HUES6 (cell line): ENCODE results near the gene ACACA.

Source experiments
- H3K27ac ChIP-seq: 2 replicates; pipeline ENCODE4 v1.7.0; 2013; ENCODE audit warnings: low read depth, mild to moderate bottlenecking, low read length, inconsistent platforms
- H3K27me3 ChIP-seq: 2 replicates; pipeline ENCODE4 v1.6.1; 2013; ENCODE audit warnings: low read length; ENCODE audit not compliant: control insufficient read depth, insufficient read depth
- H3K36me3 ChIP-seq: 2 replicates; pipeline ENCODE4 v1.6.1; 2013; ENCODE audit warnings: low read length; ENCODE audit not compliant: control insufficient read depth, insufficient read depth
- H3K4me1 ChIP-seq: 2 replicates; pipeline ENCODE4 v1.6.1; 2013; ENCODE audit warnings: low read length; ENCODE audit not compliant: control insufficient read depth, insufficient read depth
- H3K4me3 ChIP-seq: 2 replicates; pipeline ENCODE4 v1.5.1; 2013; ENCODE audit warnings: low read depth, low read length
- H3K9ac ChIP-seq: one replicate; pipeline ENCODE4 v1.6.1; 2013; ENCODE audit warnings: mild to moderate bottlenecking, low read length
- H3K9me3 ChIP-seq: 2 replicates; pipeline ENCODE4 v1.6.1; 2013; ENCODE audit warnings: low read depth, low read length; ENCODE audit not compliant: control insufficient read depth, insufficient read depth

The ACACA gene

DNA sequence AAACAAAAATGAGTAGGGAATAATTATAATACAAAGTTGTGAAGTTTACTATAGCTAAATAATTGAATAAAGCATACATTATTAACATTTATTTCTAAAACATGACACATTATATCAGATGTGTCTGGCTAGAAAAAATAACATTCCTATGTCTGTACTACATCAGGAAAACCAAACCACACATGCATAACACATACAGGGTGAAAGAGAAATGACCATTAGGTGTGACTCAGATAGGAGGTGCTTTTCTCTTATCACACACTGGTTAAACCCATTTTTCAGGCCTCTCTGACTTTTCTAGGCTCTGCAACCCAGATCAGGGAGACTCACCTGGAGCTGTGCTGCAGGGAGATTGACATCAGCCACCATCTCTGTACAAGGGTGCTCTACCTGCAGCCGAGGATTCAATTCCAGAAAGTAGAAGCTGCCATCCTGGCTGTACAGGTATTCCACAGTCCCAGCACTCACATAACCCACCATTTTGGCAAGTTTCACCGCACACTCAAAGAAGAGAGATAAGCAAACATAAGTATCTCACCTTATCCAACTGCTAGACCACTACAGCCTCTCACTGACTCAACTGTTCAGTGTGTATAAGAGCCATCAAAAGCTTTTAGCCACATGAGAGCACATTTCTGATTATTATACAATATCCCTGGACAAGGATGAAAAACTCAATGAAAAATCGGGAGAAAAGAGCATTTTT lies 147.5 kb downstream of the ACACA start:
- H3K4me3 ChIP-seq = no peak overlapping the region
- H3K36me3 ChIP-seq = peaks cover 83% of the 10 kb centered on the region
- H3K27ac ChIP-seq = no peak overlapping the region
- H3K9ac ChIP-seq = no peak overlapping the region
- H3K9me3 ChIP-seq = no peaks in the 10 kb centered on the region
- H3K27me3 ChIP-seq = no peaks in the 10 kb centered on the region
- no peaks in the 10 kb centered on the region for H3K4me1 ChIP-seq

DNA sequence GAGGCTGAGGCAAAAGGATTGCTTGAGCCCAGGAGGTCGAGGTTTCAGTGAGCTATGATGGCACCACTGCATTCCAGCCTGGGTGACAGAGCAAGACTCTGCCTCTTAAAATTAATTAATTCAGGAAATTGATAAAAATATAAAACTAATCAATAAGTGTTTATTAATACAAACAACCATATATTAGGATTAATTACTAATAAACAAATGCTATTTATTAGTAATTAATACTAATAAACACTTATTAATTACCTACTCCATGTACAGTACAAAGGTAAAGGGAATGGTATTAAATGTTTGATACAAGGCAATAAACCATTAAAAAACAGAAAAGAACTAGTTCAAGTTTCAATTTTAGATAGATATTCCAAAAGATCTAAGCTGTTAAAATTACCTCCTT lies 150.0 kb downstream of the ACACA start:
- no peak overlapping the region for H3K9ac ChIP-seq
- no peaks in the 10 kb centered on the region for H3K9me3 ChIP-seq
- H3K4me1 ChIP-seq = no peaks in the 10 kb centered on the region
- peaks cover 81% of the 10 kb centered on the region for H3K36me3 ChIP-seq
- H3K27me3 ChIP-seq = no peaks in the 10 kb centered on the region
- no peak overlapping the region for H3K27ac ChIP-seq
- H3K4me3 ChIP-seq = no peak overlapping the region

DNA sequence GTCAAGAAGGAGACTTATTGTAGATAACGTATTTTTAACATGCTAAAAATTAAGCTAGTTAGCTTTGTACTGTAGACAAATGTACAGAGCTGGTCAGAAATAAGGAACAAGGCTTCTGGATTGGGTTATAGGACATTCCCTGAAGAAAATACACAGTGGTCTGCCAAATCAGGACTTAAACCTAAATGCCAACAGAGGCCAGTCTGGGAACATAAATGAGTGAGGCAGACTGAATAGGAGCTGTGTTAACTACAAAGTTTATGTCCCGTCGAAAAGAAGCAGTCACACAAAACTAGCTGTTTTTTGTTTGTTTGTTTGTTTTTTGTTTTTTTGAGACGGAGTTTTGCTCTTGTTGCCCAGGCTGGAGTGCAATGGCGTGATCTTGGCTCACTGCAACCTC lies 151.2 kb downstream of the ACACA start:
- H3K4me1 ChIP-seq = no peaks in the 10 kb centered on the region
- no peak overlapping the region for H3K9ac ChIP-seq
- H3K27ac ChIP-seq = no peak overlapping the region
- no peaks in the 10 kb centered on the region for H3K9me3 ChIP-seq
- no peak overlapping the region for H3K4me3 ChIP-seq
- H3K27me3 ChIP-seq = no peaks in the 10 kb centered on the region
- H3K36me3 ChIP-seq = peaks cover 79% of the 10 kb centered on the region

DNA sequence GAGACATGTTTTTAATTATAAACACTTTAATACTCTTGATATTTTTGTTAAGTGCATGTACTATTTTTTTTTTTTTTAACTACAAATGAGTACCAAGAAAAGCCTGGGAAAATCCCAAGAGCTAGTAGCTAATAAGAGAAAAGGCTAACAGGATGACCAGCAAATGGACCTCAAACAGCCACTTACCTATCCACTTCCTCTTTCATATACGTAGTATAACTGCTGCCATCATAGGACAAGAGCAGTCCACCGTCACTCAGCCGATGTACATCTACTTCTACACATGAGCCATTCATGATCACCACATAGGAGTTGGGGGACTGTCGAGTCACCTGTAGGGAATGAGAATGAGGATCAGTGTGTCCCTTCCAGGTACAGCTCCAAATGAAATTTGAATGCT lies 158.8 kb downstream of the ACACA start:
- no peaks in the 10 kb centered on the region for H3K4me1 ChIP-seq
- no peak overlapping the region for H3K4me3 ChIP-seq
- peaks cover 97% of the 10 kb centered on the region for H3K36me3 ChIP-seq
- H3K9ac ChIP-seq = no peak overlapping the region
- H3K27me3 ChIP-seq = no peaks in the 10 kb centered on the region
- H3K27ac ChIP-seq = no peak overlapping the region
- H3K9me3 ChIP-seq = no peaks in the 10 kb centered on the region

DNA sequence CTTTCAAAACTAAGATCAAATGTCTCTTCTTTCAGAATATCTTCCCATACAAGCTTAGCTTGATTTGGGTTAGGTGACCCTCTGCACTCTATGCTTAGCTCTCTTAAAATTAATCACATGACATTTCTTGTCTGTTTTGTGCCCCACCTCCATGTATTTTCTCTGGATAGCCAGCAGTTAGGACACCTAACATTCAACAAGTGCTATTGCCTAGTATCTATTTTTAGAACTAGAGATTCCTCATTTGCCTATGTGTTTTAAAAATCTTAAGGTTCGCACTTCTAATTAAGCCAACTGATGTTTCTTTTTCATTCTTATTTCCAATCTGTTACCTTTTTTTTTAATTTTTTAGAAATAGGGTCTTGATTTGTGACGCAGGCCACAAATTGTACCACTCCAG lies 160.6 kb downstream of the ACACA start:
- Histone ChIP-seq H3K9me3 (no peaks in the 10 kb centered on the region), H3K27me3 (no peaks in the 10 kb centered on the region), H3K36me3 (peaks cover 96% of the 10 kb centered on the region), H3K4me3 (no peak overlapping the region), H3K27ac (no peak overlapping the region), H3K9ac (no peak overlapping the region), H3K4me1 (no peaks in the 10 kb centered on the region)

DNA sequence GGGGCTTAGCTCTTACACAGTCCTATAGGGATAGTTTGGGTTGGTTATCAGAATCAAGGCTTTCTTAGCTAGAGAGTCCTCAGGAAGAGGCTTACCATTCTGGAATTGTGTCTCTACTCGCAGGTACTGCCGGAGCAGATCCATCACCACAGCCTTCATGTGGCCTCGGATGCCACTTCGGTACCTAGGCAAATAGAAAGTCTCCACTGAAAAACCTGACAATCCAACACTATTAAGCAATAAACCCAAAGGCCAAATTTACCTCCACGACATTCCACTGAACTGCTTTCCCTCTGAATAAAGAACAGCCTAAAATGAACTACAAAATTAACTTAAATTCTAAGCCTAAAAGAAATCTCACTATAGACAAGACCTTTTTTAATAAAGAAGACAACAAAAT lies 166.3 kb downstream of the ACACA start:
- Histone ChIP-seq H3K4me1 (no peaks in the 10 kb centered on the region), H3K36me3 (peaks cover 89% of the 10 kb centered on the region), H3K9me3 (no peaks in the 10 kb centered on the region), H3K27ac (no peak overlapping the region), H3K4me3 (no peak overlapping the region), H3K9ac (no peak overlapping the region), H3K27me3 (no peaks in the 10 kb centered on the region)

DNA sequence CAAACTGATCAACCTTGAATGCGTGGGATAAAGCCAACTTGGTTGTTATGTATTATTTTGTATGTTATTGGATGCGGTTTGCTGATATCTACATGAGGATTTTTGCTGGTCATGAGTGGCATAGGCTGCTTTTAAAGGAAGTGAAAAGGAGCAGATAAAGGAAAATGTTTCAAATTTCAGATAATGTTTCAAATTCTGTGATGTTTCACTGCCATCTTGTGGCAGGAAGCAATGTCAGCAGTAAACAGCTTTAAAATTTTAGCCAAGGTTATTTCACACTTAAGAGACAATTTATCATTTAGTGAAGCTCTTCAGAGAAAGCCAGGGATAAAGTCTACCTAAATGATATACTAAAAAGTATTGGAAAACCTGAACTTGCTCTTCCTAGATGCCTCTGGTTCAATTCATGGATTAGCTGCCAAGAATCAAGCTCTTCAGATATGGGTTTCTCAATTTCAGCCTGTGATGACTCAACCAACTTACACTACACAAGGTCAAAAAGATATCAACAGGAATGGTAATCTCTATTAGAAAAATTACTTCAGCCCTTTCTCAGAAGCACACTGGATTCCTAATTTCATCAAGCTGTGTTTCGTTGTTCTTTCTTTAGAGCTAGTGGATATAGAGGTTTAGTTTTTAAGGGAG lies 166.8 kb downstream of the ACACA start:
- no peaks in the 10 kb centered on the region for H3K4me1 ChIP-seq
- H3K36me3 ChIP-seq = peaks cover 89% of the 10 kb centered on the region
- no peaks in the 10 kb centered on the region for H3K9me3 ChIP-seq
- H3K4me3 ChIP-seq = no peak overlapping the region
- no peak overlapping the region for H3K27ac ChIP-seq
- no peaks in the 10 kb centered on the region for H3K27me3 ChIP-seq
- no peak overlapping the region for H3K9ac ChIP-seq

DNA sequence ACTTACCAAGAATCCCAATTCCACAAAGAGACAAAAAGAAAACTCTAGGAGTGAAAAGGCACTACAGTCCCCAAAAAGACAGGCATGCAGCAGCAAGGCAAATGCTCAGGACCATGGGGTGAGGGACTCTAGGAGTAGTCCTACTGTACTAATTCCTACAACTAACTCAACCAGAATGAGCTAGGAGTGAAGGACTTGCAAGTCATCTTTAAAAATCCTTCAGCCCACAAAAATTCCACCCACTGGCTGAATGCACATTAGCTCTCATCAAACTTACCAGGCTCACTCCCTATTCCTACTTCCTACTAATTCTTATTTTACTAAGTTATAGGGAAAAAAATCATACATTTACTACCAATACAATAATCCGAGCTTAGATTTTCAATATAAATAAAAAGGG lies 172.5 kb downstream of the ACACA start:
- H3K36me3 ChIP-seq = peaks cover 77% of the 10 kb centered on the region

DNA sequence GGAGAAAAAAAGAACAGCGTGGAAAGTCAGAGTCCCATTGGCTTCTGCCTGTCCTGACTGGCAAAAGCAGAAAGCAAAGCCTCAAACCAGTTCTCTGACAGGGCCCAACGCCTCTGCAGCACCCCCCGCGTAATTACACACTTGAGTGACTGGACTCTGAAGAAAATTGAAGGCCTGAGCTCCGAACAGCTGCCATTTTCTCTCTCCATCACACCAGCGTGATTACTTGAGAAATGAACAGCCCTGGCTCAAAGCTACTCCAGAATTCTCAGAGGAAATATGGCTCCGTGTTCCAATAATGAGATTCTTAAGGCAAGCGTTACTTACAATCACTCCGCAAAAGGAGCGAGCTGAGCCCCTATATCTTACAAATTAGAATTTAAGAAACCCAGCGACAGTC lies 173.6 kb downstream of the ACACA start:
- no peak overlapping the region for H3K9ac ChIP-seq
- no peaks in the 10 kb centered on the region for H3K27me3 ChIP-seq
- H3K9me3 ChIP-seq = no peaks in the 10 kb centered on the region
- no peak overlapping the region for H3K4me3 ChIP-seq
- 0 out of 2 replicates have a peak, but pooled peaks cover 5% of the 10 kb centered on the region for H3K4me1 ChIP-seq
- peaks cover 66% of the 10 kb centered on the region for H3K36me3 ChIP-seq
- no peak overlapping the region for H3K27ac ChIP-seq

More for the DNA sequence above, 172.5 kb downstream of the ACACA start:
- no peak overlapping the region for H3K4me3 ChIP-seq
- no peaks in the 10 kb centered on the region for H3K4me1 ChIP-seq
- no peaks in the 10 kb centered on the region for H3K9me3 ChIP-seq
- no peaks in the 10 kb centered on the region for H3K27me3 ChIP-seq
- H3K9ac ChIP-seq = no peak overlapping the region
- no peak overlapping the region for H3K27ac ChIP-seq

DNA sequence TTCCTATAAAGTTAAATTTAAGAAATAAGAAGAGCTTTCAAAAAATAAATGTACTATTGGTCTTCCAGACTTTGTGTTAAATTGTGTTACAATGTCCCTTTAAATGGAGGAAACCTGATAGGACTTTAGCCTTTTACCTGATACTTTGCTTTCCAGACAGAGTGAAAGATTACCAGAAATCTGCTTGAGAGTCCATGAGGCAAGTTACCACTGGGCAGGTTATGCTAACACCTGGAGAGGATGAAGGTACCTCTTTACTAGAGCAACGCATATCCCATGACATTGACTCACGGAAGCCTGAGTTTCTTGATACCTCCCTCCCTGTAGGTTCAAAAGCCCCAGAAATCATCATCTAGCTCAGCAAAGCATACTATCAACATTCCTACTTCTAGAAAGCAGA lies 174.7 kb downstream of the ACACA start:
- H3K27me3 ChIP-seq = no peaks in the 10 kb centered on the region
- H3K27ac ChIP-seq = no peak overlapping the region
- H3K36me3 ChIP-seq = peaks cover 56% of the 10 kb centered on the region
- no peak overlapping the region for H3K9ac ChIP-seq
- no peaks in the 10 kb centered on the region for H3K9me3 ChIP-seq
- 0 out of 2 replicates have a peak, but pooled peaks cover 5% of the 10 kb centered on the region for H3K4me1 ChIP-seq
- no peak overlapping the region for H3K4me3 ChIP-seq

DNA sequence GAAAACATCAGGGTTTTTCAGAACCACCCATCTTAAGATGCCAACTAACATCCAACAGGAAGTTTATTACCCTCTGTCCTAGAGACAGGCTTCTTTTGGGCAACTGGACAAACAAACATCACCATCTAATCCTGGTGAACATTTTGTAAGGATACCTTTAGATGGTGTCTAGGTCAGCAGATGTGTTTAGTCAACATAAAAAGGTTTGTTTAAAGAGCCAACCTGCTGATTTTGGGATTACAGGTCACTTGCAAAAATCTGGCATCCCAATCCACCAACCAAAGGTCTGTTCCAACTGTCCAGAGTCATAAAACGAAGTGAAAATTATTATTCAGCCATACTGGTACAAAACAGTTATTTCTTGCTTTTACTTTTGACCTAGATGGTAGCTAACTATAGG lies 176.0 kb downstream of the ACACA start:
- H3K9ac ChIP-seq = no peak overlapping the region
- no peak overlapping the region for H3K27ac ChIP-seq
- H3K9me3 ChIP-seq = no peaks in the 10 kb centered on the region
- H3K4me3 ChIP-seq = no peak overlapping the region
- peaks cover 57% of the 10 kb centered on the region for H3K36me3 ChIP-seq
- peaks cover 15% of the 10 kb centered on the region for H3K4me1 ChIP-seq
- H3K27me3 ChIP-seq = no peaks in the 10 kb centered on the region
